A673 (cell line): ENCODE results near the gene EPHA10.

ENCODE experiments used
- CTCF ChIP-seq: fragments of 300-800, 200-600 bp; sonication (generic); conservative IDR thresholded peaks from 2 replicates; pipeline ENCODE4 v1.5.1; 2017; ENCODE audit warnings: low read depth, mild to moderate bottlenecking, antibody characterized with exemption, low read length, moderate library complexity, mixed read lengths
- EZH2 ChIP-seq: fragments of 200-600 bp; sonication (generic); IDR thresholded peaks from 2 replicates; pipeline ENCODE4 v1.6.1; 2017; ENCODE audit warnings: borderline replicate concordance, low read depth, mild to moderate bottlenecking, mixed read lengths, antibody characterized with exemption, low read length; ENCODE audit not compliant: poor library complexity, severe bottlenecking

- TF ChIP-seq CTCF, result no peak
- TF ChIP-seq EZH2, result no peak
Observed at GRCh38 chr1:37752213-37752582, 12.7 kb downstream of the EPHA10 start.
